ENCODE results near the gene TPPP. TPM values are rescaled to one million over a fixed set of nuclear protein-coding genes. Genes with fewer than 3 reads are reported as not detected.

Gene TPPP
- total RNA-seq, 1 donor: not detected

GRCh38 chr5:640461-641330 lies 52.5 kb downstream of the TPPP start:
- DNase-seq (ENCODE audit: low read depth): no peak
- TF ChIP-seq CTCF (IDR thresholded peaks at IDR 0.05; ENCODE audit: insufficient read depth, low read length): no peak
- no peak overlapping the region for H3K4me3 ChIP-seq (ENCODE audit: low read depth, low read length)

- TF ChIP-seq CTCF (IDR thresholded peaks at IDR 0.05; ENCODE audit: insufficient read depth, low read length): no peak
- DNase-seq (ENCODE audit: low read depth): no peak
- H3K4me3 ChIP-seq (ENCODE audit: low read depth, low read length): no peak overlapping the region
Measured at GRCh38 chr5:639584-640213, 53.5 kb downstream of the TPPP start.

- H3K4me3 ChIP-seq (ENCODE audit: low read depth, low read length): no peak overlapping the region
- TF ChIP-seq CTCF (IDR thresholded peaks at IDR 0.05; ENCODE audit: insufficient read depth, low read length): no peak
- no peak for DNase-seq (ENCODE audit: low read depth)
Measured at GRCh38 chr5:639253-639530, 54.0 kb downstream of the TPPP start.

- no peak for TF ChIP-seq CTCF (IDR thresholded peaks at IDR 0.05; ENCODE audit: insufficient read depth, low read length)
- no peak overlapping the region for H3K4me3 ChIP-seq (ENCODE audit: low read depth, low read length)
- DNase-seq (ENCODE audit: low read depth): no peak
Measured at GRCh38 chr5:638501-639252, 54.5 kb downstream of the TPPP start.

GRCh38 chr5:637581-638450 lies 55.3 kb downstream of the TPPP start:
- DNase-seq (ENCODE audit: low read depth): no peak
- no peak overlapping the region for H3K4me3 ChIP-seq (ENCODE audit: low read depth, low read length)
- no peak for TF ChIP-seq CTCF (IDR thresholded peaks at IDR 0.05; ENCODE audit: insufficient read depth, low read length)

GRCh38 chr5:636951-637350 lies 56.2 kb downstream of the TPPP start:
- DNase-seq (ENCODE audit: low read depth): no peak
- TF ChIP-seq CTCF (IDR thresholded peaks at IDR 0.05; ENCODE audit: insufficient read depth, low read length): no peak
- H3K4me3 ChIP-seq (ENCODE audit: low read depth, low read length): no peak overlapping the region

All from fibroblast of the aortic adventitia (primary cell).